GM23338 (cell line): Measurements from ENCODE around the gene ECSCR. TPM values are rescaled to one million over a fixed set of nuclear protein-coding genes. Genes with fewer than 3 reads are reported as not detected.

Source experiments
- ATAC-seq: fragments of 200-7000 bp; cut with Tn5 transposase; 3 replicates; pipeline ENCODE4 v1.9.1; 2020
- DNase-seq: peaks from one replicate; pipeline ENCODE4 v3.0.0-alpha.2; 2015; ENCODE audit warnings: low spot score
- H2AFZ ChIP-seq: fragments of 200-600 bp; sonication (generic); 2 replicates; pipeline ENCODE4 v1.8.0; 2016; ENCODE audit warnings: antibody characterized with exemption, mild to moderate bottlenecking, moderate library complexity
- H3F3A ChIP-seq: fragments of 200-600 bp; sonication (generic); replicated peaks from 2 replicates; pipeline ENCODE4 v1.8.0; 2017; ENCODE audit warnings: antibody characterized with exemption, mixed run types, low read depth
- H3K27ac ChIP-seq: fragments of 200-600 bp; sonication (generic); 2 replicates; pipeline ENCODE4 v1.6.1; 2016; ENCODE audit warnings: low read depth
- H3K27me3 ChIP-seq: fragments of 200-600 bp; sonication (generic); 2 replicates; pipeline ENCODE4 v1.8.0; 2016; ENCODE audit warnings: mild to moderate bottlenecking, mixed run types, moderate library complexity; ENCODE audit not compliant: insufficient read depth
- H3K36me3 ChIP-seq: fragments of 200-600 bp; sonication (generic); 2 replicates; pipeline ENCODE4 v1.8.0; 2016; ENCODE audit warnings: mild to moderate bottlenecking; ENCODE audit not compliant: insufficient read depth
- H3K4me1 ChIP-seq: fragments of 200-600 bp; sonication (generic); 2 replicates; pipeline ENCODE4 v1.8.0; 2016; ENCODE audit warnings: mild to moderate bottlenecking, moderate library complexity; ENCODE audit not compliant: insufficient read depth
- H3K4me2 ChIP-seq: fragments of 200-600 bp; sonication (generic); 2 replicates; pipeline ENCODE4 v1.7.1; 2017; ENCODE audit warnings: mixed run types
- H3K4me3 ChIP-seq: fragments of 200-600 bp; sonication (generic); 2 replicates; pipeline ENCODE4 v1.6.1; 2016; ENCODE audit warnings: mixed run types
- H3K79me2 ChIP-seq: fragments of 200-600 bp; sonication (generic); replicated peaks from 2 replicates; pipeline ENCODE4 v1.8.0; 2017; ENCODE audit warnings: mild to moderate bottlenecking; ENCODE audit not compliant: insufficient read depth
- H3K9me2 ChIP-seq: fragments of 200-600 bp; sonication (generic); 2 replicates; pipeline ENCODE4 v1.8.0; 2017; ENCODE audit not compliant: insufficient read depth
- H4K20me1 ChIP-seq: fragments of 200-600 bp; sonication (generic); replicated peaks from 2 replicates; pipeline ENCODE4 v1.8.0; 2017; ENCODE audit warnings: mild to moderate bottlenecking; ENCODE audit not compliant: insufficient read depth
- H3K27ac Mint-ChIP-seq: 2 replicates; pipeline ENCODE4 v1.8.0; 2020; ENCODE audit warnings: inconsistent platforms, mild to moderate bottlenecking, moderate library complexity, mixed read lengths
- H3K27me3 Mint-ChIP-seq: 3 replicates; pipeline ENCODE4 v1.8.0; 2022; ENCODE audit warnings: low read depth, mild to moderate bottlenecking, moderate library complexity, mixed read lengths, inconsistent platforms; ENCODE audit not compliant: insufficient read depth, poor library complexity
- H3K36me3 Mint-ChIP-seq: 3 replicates; pipeline ENCODE4 v1.8.0; 2021; ENCODE audit warnings: low read depth, mild to moderate bottlenecking, inconsistent platforms, moderate library complexity, mixed read lengths
- H3K4me1 Mint-ChIP-seq: 3 replicates; pipeline ENCODE4 v1.8.0; 2020; ENCODE audit warnings: mild to moderate bottlenecking, inconsistent platforms, mixed read lengths
- H3K4me3 Mint-ChIP-seq: 3 replicates; pipeline ENCODE4 v1.8.0; 2021; ENCODE audit warnings: moderate library complexity, mild to moderate bottlenecking, inconsistent platforms, mixed read lengths
- H3K9me3 Mint-ChIP-seq: 3 replicates; pipeline ENCODE4 v1.8.0; 2020; ENCODE audit warnings: moderate library complexity, mild to moderate bottlenecking, inconsistent platforms, mixed read lengths
- CREB1 ChIP-seq: fragments of 250-450 bp; sonication (Bioruptor Pico); IDR thresholded peaks from 2 replicates; pipeline ENCODE4 v1.5.0; 2020; ENCODE audit warnings: low read depth, mild to moderate bottlenecking, moderate library complexity
- EZH2 ChIP-seq: fragments of 200-600 bp; sonication (generic); IDR thresholded peaks from one replicate; pipeline ENCODE4 v1.8.0; 2017; ENCODE audit warnings: antibody characterized with exemption, mild to moderate bottlenecking, low read depth; ENCODE audit not compliant: unreplicated experiment
- EZH2phosphoT487 ChIP-seq: fragments of 200-600 bp; sonication (generic); IDR thresholded peaks from one replicate; pipeline ENCODE4 v1.8.1; 2018; ENCODE audit warnings: antibody characterized with exemption; ENCODE audit not compliant: unreplicated experiment
- JUNB ChIP-seq: IDR thresholded peaks from one replicate; pipeline ENCODE4 v1.6.1; 2016; ENCODE audit warnings: antibody characterized with exemption; ENCODE audit not compliant: unreplicated experiment
- NANOG ChIP-seq: IDR thresholded peaks from 2 replicates; pipeline ENCODE4 v1.6.1; 2016; ENCODE audit warnings: antibody characterized with exemption, borderline replicate concordance
- POLR2AphosphoS5 ChIP-seq: IDR thresholded peaks from 2 replicates; pipeline ENCODE4 v1.6.1; 2016; ENCODE audit warnings: antibody characterized with exemption, low read depth
- STAT1 ChIP-seq: IDR thresholded peaks from one replicate; pipeline ENCODE4 v1.6.1; 2016; ENCODE audit warnings: antibody characterized with exemption; ENCODE audit not compliant: unreplicated experiment
- ZNF114 ChIP-seq: fragments of 250-450 bp; sonication (Bioruptor Pico); IDR thresholded peaks from 2 replicates; pipeline ENCODE4 v1.5.0; 2020; ENCODE audit warnings: mild to moderate bottlenecking, moderate library complexity
- ZNF331 ChIP-seq: fragments of 250-450 bp; sonication (Bioruptor Pico); IDR thresholded peaks from 2 replicates; pipeline ENCODE4 v1.5.0; 2020; ENCODE audit warnings: low read depth, mild to moderate bottlenecking, moderate library complexity
- polyA plus RNA-seq: library from polyadenylated mRNA; unstranded; fragments of >200 nt; fragmentation: Nextera tagmentation; extraction: Ambion mirVana; gene quantifications from 2 replicates; pipeline ENCODE4 v1.2.1, GENCODE V29; 2016
- total RNA-seq: library from RNA; depleted of rRNA; stranded (reverse); fragments of >200 nt; shearing (Covaris generic); gene quantifications from 2 replicates; pipeline ENCODE4 v1.2.3, GENCODE V29; 2014
- TF ChIP-seq, protein P1 (sequence below): IDR thresholded peaks from 2 replicates; pipeline ENCODE4 v1.6.1; 2016; ENCODE audit warnings: antibody characterized with exemption
- TF ChIP-seq, protein P2 (sequence below): fragments of 250-450 bp; sonication (Bioruptor Pico); IDR thresholded peaks from 2 replicates; pipeline ENCODE4 v1.5.0; 2020; ENCODE audit warnings: mild to moderate bottlenecking, moderate library complexity
- TF ChIP-seq, protein P3 (sequence below), 2 experiments: fragments of 200-600 bp in 1 of 2; sonication (generic) in 1 of 2; conservative IDR thresholded peaks; 2 replicates each; pipeline versions ENCODE4 v1.5.1 to v1.6.1; 2016 to 2017; ENCODE audit warnings: antibody characterized with exemption in 2 of 2, low read depth in 2 of 2, mild to moderate bottlenecking in 2 of 2, moderate library complexity in 1 of 2
- TF ChIP-seq, protein P4 (sequence below): IDR thresholded peaks from one replicate; pipeline ENCODE4 v1.6.1; 2018; ENCODE audit warnings: antibody characterized with exemption; ENCODE audit not compliant: unreplicated experiment

Gene ECSCR
- total and polyA plus RNA-seq, 2 experiments from 2014 or later = 2.2 to 2.6 TPM

DNA sequence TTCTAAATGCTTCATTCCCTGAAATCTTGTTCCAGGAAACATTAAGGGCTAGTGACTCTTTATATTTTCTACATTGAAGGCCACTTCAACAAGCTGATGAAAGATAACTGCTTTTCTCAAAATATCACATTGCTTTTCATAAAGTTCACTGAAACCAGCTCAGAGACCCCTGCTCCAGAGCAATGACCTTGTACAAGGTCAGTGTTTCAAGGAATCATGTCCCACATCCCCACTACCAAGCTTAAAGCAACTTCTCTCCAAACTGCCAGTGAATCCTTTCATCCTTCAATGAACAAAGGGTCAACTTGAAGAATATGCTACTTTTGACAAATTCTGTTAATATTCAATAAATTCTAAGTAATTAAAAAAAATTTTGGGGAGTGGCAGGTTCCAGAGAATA lies 46.7 kb downstream of the ECSCR start:
- no peaks in the 10 kb centered on the region for H3K9me2 ChIP-seq
- Mint-ChIP-seq H3K4me1 (peaks cover 15% of the 10 kb centered on the region), H3K27me3 (no peaks in the 10 kb centered on the region), H3K27ac (no peak overlapping the region), H3K9me3 (no peaks in the 10 kb centered on the region), H3K36me3 (peaks cover 15% of the 10 kb centered on the region), H3K4me3 (no peak overlapping the region)
- H3K4me2 ChIP-seq = no peak overlapping the region
- H3F3A ChIP-seq = peaks cover 3% of the 10 kb centered on the region; the same call in 1 of the 2 replicates
- H2AFZ ChIP-seq = no peak overlapping the region
- no peaks in the 10 kb centered on the region for H3K4me1 ChIP-seq
- H3K36me3 ChIP-seq = peaks cover 4% of the 10 kb centered on the region; the same call in 1 of the 2 replicates
- no peak for DNase-seq
- H3K27me3 ChIP-seq = no peaks in the 10 kb centered on the region
- no peaks in the 10 kb centered on the region for H3K79me2 ChIP-seq
- no peak for ATAC-seq
- H3K4me3 ChIP-seq = no peak overlapping the region
- no peaks in the 10 kb centered on the region for H4K20me1 ChIP-seq
- H3K27ac ChIP-seq = peak overlapping the region; percentile 45; the same call in 1 of the 2 replicates
- no peak for TF ChIP-seq ZNF114 (CRISPR knock-in tag)
- no peak for TF ChIP-seq EZH2phosphoT487
- TF ChIP-seq CREB1 = no peak
- TF ChIP-seq, protein P1, sequence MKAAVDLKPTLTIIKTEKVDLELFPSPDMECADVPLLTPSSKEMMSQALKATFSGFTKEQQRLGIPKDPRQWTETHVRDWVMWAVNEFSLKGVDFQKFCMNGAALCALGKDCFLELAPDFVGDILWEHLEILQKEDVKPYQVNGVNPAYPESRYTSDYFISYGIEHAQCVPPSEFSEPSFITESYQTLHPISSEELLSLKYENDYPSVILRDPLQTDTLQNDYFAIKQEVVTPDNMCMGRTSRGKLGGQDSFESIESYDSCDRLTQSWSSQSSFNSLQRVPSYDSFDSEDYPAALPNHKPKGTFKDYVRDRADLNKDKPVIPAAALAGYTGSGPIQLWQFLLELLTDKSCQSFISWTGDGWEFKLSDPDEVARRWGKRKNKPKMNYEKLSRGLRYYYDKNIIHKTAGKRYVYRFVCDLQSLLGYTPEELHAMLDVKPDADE = no peak
- no peak for TF ChIP-seq NANOG
- TF ChIP-seq, protein P2, sequence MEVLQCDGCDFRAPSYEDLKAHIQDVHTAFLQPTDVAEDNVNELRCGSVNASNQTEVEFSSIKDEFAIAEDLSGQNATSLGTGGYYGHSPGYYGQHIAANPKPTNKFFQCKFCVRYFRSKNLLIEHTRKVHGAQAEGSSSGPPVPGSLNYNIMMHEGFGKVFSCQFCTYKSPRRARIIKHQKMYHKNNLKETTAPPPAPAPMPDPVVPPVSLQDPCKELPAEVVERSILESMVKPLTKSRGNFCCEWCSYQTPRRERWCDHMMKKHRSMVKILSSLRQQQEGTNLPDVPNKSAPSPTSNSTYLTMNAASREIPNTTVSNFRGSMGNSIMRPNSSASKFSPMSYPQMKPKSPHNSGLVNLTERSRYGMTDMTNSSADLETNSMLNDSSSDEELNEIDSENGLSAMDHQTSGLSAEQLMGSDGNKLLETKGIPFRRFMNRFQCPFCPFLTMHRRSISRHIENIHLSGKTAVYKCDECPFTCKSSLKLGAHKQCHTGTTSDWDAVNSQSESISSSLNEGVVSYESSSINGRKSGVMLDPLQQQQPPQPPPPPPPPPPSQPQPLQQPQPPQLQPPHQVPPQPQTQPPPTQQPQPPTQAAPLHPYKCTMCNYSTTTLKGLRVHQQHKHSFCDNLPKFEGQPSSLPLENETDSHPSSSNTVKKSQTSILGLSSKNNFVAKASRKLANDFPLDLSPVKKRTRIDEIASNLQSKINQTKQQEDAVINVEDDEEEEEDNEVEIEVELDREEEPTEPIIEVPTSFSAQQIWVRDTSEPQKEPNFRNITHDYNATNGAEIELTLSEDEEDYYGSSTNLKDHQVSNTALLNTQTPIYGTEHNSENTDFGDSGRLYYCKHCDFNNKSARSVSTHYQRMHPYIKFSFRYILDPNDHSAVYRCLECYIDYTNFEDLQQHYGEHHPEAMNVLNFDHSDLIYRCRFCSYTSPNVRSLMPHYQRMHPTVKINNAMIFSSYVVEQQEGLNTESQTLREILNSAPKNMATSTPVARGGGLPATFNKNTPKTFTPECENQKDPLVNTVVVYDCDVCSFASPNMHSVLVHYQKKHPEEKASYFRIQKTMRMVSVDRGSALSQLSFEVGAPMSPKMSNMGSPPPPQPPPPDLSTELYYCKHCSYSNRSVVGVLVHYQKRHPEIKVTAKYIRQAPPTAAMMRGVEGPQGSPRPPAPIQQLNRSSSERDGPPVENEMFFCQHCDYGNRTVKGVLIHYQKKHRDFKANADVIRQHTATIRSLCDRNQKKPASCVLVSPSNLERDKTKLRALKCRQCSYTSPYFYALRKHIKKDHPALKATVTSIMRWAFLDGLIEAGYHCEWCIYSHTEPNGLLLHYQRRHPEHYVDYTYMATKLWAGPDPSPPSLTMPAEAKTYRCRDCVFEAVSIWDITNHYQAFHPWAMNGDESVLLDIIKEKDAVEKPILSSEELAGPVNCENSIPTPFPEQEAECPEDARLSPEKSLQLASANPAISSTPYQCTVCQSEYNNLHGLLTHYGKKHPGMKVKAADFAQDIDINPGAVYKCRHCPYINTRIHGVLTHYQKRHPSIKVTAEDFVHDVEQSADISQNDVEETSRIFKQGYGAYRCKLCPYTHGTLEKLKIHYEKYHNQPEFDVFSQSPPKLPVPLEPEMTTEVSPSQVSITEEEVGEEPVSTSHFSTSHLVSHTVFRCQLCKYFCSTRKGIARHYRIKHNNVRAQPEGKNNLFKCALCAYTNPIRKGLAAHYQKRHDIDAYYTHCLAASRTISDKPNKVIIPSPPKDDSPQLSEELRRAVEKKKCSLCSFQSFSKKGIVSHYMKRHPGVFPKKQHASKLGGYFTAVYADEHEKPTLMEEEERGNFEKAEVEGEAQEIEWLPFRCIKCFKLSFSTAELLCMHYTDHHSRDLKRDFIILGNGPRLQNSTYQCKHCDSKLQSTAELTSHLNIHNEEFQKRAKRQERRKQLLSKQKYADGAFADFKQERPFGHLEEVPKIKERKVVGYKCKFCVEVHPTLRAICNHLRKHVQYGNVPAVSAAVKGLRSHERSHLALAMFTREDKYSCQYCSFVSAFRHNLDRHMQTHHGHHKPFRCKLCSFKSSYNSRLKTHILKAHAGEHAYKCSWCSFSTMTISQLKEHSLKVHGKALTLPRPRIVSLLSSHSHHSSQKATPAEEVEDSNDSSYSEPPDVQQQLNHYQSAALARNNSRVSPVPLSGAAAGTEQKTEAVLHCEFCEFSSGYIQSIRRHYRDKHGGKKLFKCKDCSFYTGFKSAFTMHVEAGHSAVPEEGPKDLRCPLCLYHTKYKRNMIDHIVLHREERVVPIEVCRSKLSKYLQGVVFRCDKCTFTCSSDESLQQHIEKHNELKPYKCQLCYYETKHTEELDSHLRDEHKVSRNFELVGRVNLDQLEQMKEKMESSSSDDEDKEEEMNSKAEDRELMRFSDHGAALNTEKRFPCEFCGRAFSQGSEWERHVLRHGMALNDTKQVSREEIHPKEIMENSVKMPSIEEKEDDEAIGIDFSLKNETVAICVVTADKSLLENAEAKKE (CRISPR knock-in tag) = no peak
- no peak for TF ChIP-seq ZNF331 (CRISPR knock-in tag)
- TF ChIP-seq STAT1 = no peak
- TF ChIP-seq EZH2 = no peak
- no peak for TF ChIP-seq POLR2AphosphoS5
- TF ChIP-seq, protein P3, sequence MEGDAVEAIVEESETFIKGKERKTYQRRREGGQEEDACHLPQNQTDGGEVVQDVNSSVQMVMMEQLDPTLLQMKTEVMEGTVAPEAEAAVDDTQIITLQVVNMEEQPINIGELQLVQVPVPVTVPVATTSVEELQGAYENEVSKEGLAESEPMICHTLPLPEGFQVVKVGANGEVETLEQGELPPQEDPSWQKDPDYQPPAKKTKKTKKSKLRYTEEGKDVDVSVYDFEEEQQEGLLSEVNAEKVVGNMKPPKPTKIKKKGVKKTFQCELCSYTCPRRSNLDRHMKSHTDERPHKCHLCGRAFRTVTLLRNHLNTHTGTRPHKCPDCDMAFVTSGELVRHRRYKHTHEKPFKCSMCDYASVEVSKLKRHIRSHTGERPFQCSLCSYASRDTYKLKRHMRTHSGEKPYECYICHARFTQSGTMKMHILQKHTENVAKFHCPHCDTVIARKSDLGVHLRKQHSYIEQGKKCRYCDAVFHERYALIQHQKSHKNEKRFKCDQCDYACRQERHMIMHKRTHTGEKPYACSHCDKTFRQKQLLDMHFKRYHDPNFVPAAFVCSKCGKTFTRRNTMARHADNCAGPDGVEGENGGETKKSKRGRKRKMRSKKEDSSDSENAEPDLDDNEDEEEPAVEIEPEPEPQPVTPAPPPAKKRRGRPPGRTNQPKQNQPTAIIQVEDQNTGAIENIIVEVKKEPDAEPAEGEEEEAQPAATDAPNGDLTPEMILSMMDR (conservative IDR thresholded peaks at IDR 0.05; ENCODE audit: low read depth in 2 of 2) = no peak
- TF ChIP-seq JUNB = no peak
- TF ChIP-seq, protein P4, sequence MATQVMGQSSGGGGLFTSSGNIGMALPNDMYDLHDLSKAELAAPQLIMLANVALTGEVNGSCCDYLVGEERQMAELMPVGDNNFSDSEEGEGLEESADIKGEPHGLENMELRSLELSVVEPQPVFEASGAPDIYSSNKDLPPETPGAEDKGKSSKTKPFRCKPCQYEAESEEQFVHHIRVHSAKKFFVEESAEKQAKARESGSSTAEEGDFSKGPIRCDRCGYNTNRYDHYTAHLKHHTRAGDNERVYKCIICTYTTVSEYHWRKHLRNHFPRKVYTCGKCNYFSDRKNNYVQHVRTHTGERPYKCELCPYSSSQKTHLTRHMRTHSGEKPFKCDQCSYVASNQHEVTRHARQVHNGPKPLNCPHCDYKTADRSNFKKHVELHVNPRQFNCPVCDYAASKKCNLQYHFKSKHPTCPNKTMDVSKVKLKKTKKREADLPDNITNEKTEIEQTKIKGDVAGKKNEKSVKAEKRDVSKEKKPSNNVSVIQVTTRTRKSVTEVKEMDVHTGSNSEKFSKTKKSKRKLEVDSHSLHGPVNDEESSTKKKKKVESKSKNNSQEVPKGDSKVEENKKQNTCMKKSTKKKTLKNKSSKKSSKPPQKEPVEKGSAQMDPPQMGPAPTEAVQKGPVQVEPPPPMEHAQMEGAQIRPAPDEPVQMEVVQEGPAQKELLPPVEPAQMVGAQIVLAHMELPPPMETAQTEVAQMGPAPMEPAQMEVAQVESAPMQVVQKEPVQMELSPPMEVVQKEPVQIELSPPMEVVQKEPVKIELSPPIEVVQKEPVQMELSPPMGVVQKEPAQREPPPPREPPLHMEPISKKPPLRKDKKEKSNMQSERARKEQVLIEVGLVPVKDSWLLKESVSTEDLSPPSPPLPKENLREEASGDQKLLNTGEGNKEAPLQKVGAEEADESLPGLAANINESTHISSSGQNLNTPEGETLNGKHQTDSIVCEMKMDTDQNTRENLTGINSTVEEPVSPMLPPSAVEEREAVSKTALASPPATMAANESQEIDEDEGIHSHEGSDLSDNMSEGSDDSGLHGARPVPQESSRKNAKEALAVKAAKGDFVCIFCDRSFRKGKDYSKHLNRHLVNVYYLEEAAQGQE = no peak
